Measurements from ENCODE around the gene HLA-A.

HLA-A gene

DNA sequence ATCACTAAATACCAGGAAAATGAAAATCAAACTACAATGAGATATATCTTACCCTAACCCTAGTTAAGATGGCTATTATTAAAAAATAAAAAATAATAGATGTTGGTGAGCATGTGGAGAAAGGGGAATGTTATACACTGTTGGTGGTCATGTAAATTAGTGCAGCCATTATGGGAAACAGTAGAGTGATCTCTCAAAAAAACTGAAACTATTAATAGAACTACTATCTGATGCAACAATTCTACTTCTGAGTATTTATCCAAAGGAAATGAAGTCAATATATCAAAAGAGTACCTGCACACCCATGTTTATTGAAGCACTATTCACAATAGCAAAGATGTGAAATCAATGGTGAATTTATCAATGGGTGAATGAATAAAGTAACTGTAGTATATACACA, 48.6 kb downstream of the HLA-A start:
- no peak for DNase-seq

DNA sequence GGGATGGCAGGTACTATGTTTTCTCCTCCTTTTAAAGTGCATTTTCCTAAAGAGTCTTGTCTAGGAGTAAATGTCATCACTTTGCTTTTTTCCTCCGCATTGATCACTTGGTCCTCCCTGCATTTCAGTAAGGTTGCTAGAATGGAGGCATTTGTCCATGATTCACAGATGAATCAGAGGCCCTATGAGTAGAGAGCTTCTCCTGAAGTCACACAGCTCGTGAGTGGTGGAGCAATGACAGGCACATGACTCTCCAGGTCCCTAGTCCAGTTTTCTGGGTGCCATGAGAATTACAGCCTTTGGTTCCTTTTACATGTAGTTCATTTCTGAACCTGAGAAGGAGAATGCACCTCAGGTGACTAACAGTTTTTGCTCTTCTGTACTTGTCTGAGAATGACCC, 50.5 kb downstream of the HLA-A start:
- no peak for DNase-seq

DNA sequence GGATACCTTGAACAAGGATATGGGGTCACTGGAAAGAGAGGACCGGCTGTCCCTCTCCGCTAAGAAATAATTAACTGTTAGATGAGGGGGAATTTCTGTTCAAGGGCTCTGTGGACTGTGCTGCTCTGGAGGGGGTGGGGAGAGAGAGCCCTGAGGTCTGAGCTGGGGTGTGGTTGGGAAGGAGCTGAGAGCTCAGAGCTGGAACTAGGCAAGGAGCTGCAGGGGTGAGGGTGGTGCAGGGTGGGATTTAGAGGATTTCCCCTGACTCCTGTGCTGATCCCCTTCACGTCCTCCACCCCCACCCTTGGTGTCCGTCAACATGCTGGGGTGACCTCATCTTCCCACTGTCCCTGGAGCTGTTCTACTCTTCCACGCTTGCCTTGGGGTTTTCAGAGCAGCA, 52.5 kb downstream of the HLA-A start:
- DNase-seq = no peak

DNA sequence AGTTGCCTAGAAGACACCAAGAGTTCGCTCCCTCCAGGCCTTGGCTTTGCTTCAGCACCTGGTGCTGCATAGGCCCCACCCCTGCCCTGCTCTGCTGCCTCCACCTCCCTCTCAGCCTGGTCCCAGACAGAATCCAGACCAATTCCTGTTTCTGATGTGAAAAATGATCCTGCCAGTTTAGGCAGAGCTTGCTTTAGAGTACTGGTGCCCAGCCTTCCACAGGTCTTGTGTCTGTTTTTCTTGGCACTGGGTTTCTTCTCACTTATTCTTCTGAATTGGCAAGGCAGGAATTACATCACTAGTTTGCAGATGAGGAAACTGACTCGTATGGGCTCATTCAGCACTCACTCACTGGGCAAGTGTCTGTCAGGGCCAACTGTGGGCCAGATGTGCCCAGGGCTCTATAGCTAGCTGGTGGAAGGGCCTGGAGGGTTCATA, 53.0 kb downstream of the HLA-A start:
- DNase-seq = no peak
